ENCODE data around the gene LACTBL1. TPM values are rescaled to one million over a fixed set of nuclear protein-coding genes. Genes with fewer than 3 reads are reported as not detected.

The LACTBL1 gene
- total and polyA plus RNA-seq, 2 of the 8 experiments (the other 6 are each of a cell fraction or from before 2014, with no cell fraction given) = not detected

GRCh38 chr1:22963044-22963677 is 9.5 kb downstream of the LACTBL1 start:
- H3K4me2 ChIP-seq (ENCODE audit: insufficient read depth in 1 of 2, low read depth in 2 of 2, low read length in 2 of 2) = no peak overlapping the region
- H3K4me3 ChIP-seq (ENCODE audit: extremely low read depth in 1 of 4, insufficient read depth in 2 of 4, low read depth in 3 of 4, low read length in 4 of 4) = no peak overlapping the region
- H2BK15ac ChIP-seq (ENCODE audit: low read length) = no peak overlapping the region
- H3K23me2 ChIP-seq (ENCODE audit: low read depth, low read length) = no peaks in the 10 kb centered on the region
- H3K14ac ChIP-seq (ENCODE audit: insufficient read length) = no peak overlapping the region
- no peak overlapping the region for H2BK20ac ChIP-seq (ENCODE audit: low read length)
- peaks cover 0 to 2% (median 0%) of the 10 kb centered on the region in 4 experiments; a peak in 2 of 7 replicates for H3K27me3 ChIP-seq (replicated peaks in 1 of 4; ENCODE audit: control insufficient read depth in 3 of 4, extremely low read depth in 1 of 4, insufficient read depth in 3 of 4, low read length in 3 of 4)
- no peak overlapping the region for H3K56ac ChIP-seq (replicated peaks; ENCODE audit: insufficient read length, low read depth, low read length)
- CTCF ChIA-PET (ENCODE audit: partially characterized antibody) = interaction anchor here (1.0 to 5.4 kb wide), 13 partner anchors 9 to 298 kb away, joined by 3 to 39 read pairs (median 4); no protein-coding TSS in a partner anchor
- no peaks in the 10 kb centered on the region for H3K36me3 ChIP-seq (ENCODE audit: control insufficient read depth in 2 of 4, insufficient read depth in 4 of 4, low read length in 3 of 4)
- H3K9ac ChIP-seq (replicated peaks in 1 of 4; ENCODE audit: extremely low read depth in 1 of 4, low read depth in 3 of 4, low read length in 3 of 4) = no peak overlapping the region
- no peaks in the 10 kb centered on the region for H4K20me1 ChIP-seq (replicated peaks in 1 of 2; ENCODE audit: control insufficient read depth in 1 of 2, insufficient read depth in 2 of 2, low read length in 2 of 2)
- no peak overlapping the region for H4K5ac ChIP-seq (ENCODE audit: insufficient read length, low read depth, low read length)
- no peak overlapping the region for H2AFZ ChIP-seq (ENCODE audit: low read length)
- no peak overlapping the region for H3K4ac ChIP-seq (replicated peaks; ENCODE audit: insufficient read length, low read depth, low read length)
- no peaks in the 10 kb centered on the region for H3K79me2 ChIP-seq (ENCODE audit: control insufficient read depth in 1 of 2, insufficient read depth in 2 of 2, low read length in 2 of 2)
- no peak overlapping the region for H3K18ac ChIP-seq (ENCODE audit: extremely low read depth, low read length)
- no peak overlapping the region for H2BK5ac ChIP-seq (ENCODE audit: low read depth, low read length)
- no peak overlapping the region for H2BK120ac ChIP-seq (replicated peaks; ENCODE audit: low read depth, low read length)
- no peak overlapping the region for H4K8ac ChIP-seq (ENCODE audit: extremely low read depth, insufficient read depth, low read length)
- POLR2A ChIA-PET (ENCODE audit: partially characterized antibody) = no interaction called here
- no peak overlapping the region for H3K27ac ChIP-seq (ENCODE audit: low read depth, low read length)
- H2BK12ac ChIP-seq (ENCODE audit: low read depth, low read length) = no peak overlapping the region
- 86% methylated on average over 10 of the region's 10 CpGs; no CpG with 5 or more reads in 1 of the 2 experiments for WGBS, 2 experiments (ENCODE audit: extremely low coverage in 1 of 2, insufficient coverage in 1 of 2, insufficient read length in 1 of 2, insufficient replicate concordance in 2 of 2, low coverage in 1 of 2, low lambda C conversion rate in 2 of 2, missing lambda C conversion rate in 1 of 2)
- H2AK5ac ChIP-seq (ENCODE audit: low read depth, low read length) = no peak overlapping the region
- H3K4me1 ChIP-seq (replicated peaks in 1 of 4; ENCODE audit: control insufficient read depth in 3 of 4, insufficient read depth in 4 of 4, low read length in 3 of 4) = no peaks in the 10 kb centered on the region
- no peak overlapping the region for H4K91ac ChIP-seq (replicated peaks; ENCODE audit: insufficient read length, low read length)
- DNase-seq (ENCODE audit: low read depth in 1 of 2, low spot score in 2 of 2) = no peak
- H3K9me3 ChIP-seq (ENCODE audit: insufficient read depth in 2 of 2, low read depth in 1 of 2, low read length in 1 of 2) = no peaks in the 10 kb centered on the region
- H3K79me1 ChIP-seq (ENCODE audit: low read depth, low read length) = no peaks in the 10 kb centered on the region
- H3K23ac ChIP-seq (ENCODE audit: insufficient read length) = no peak overlapping the region
- no peak for FAIRE-seq
- TF ChIP-seq HDAC6 (IDR thresholded peaks at IDR 0.05; ENCODE audit: low read depth, low read length) (no peak), BRCA1 (IDR thresholded peaks at IDR 0.05; ENCODE audit: low read depth, low read length) (no peak), RNF2 (IDR thresholded peaks at IDR 0.05; ENCODE audit: borderline replicate concordance, low read depth, low read length, missing control alignments, poor library complexity, severe bottlenecking) (no peak)

All from H1 (cell line).